Melanocyte of skin (primary cell): Measurements from ENCODE around the gene SIT1. TPM values are rescaled to one million over a fixed set of nuclear protein-coding genes. Genes with fewer than 3 reads are reported as not detected.

Experiments
- small RNA-seq, 2 donors: library from RNA; depleted of rRNA; stranded (forward); fragments of <200 nt; gene quantifications; one replicate each; pipeline ENCODE3, GENCODE V24; 2012
- total RNA-seq, 2 donors: library from RNA; depleted of rRNA; stranded (reverse); fragments of >200 nt; gene quantifications; 2 replicates each; pipeline ENCODE4 v1.2.3, GENCODE V29; 2012

The SIT1 gene, protein sequence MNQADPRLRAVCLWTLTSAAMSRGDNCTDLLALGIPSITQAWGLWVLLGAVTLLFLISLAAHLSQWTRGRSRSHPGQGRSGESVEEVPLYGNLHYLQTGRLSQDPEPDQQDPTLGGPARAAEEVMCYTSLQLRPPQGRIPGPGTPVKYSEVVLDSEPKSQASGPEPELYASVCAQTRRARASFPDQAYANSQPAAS
- not detected for total RNA-seq

DNA sequence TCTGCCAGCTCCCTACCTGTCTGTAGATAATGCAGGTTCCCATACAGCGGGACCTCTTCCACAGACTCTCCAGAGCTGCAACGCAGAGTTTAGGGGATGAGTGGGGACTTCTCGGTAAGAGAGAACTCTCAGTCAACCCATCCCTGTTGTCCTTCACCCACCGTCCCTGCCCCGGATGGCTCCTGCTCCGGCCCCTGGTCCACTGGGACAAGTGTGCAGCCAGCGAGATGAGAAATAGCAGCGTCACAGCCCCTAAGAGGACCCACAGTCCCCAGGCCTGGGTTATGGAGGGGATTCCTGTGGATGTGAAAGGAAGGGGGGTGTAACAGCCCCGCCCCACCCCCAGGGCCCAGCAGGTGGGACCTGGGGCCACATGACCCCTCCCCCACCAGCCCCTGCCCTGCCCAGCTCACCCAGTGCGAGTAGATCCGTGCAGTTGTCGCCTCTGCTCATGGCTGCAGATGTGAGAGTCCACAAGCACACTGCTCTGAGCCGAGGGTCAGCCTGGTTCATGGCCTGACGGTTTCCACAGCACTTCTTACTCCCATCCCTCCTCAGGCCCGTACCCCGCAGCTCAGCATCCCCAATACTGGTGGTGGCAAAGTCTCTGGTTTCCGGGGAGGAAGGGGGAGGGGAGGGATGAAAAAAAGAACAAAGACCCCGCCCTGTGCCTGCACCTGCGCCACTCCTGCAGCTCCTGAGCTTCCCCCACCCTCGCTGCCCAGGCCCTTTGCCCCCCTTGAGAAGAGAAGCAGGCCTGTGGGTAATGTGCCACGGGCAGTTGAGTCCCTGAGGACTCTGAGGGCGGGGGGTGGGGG, at the start of gene SIT1:
SIT1 (minus strand) TSS at position 591 of the 818 bp plus-strand sequence; CDS start at position 513, 78 bp downstream.

GRCh38 chr9:35689542-35690293, 39.0 kb upstream of the SIT1 start, which contains the start of gene TPM2:
Gene TPM2 (minus strand): TSS chr9:35689925. CDS start chr9:35689817, 108 bp downstream.

DNA sequence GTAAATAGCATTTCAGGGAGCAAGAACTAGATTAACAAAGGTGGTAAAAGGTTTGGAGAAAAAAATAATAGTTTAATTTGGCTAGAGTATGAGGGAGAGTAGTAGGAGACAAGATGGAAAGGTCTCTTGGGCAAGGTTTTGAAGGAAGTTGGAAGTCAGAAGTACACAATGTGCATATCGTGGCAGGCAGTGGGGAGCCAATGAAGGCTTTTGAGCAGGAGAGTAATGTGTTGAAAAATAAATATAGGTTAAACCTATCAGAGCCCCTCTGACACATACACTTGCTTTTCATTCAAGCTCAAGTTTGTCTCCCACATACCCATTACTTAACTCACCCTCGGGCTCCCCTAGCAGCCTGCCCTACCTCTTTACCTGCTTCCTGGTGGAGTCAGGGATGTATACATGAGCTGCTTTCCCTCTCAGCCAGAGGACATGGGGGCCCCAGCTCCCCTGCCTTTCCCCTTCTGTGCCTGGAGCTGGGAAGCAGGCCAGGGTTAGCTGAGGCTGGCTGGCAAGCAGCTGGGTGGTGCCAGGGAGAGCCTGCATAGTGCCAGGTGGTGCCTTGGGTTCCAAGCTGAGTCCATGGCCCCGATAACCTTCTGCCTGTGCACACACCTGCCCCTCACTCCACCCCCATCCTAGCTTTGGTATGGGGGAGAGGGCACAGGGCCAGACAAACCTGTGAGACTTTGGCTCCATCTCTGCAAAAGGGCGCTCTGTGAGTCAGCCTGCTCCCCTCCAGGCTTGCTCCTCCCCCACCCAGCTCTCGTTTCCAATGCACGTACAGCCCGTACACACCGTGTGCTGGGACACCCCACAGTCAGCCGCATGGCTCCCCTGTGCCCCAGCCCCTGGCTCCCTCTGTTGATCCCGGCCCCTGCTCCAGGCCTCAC, 22.6 kb upstream of the SIT1 start, which contains the start of gene CA9:
CA9 (plus strand) TSS at position 797 of the 893 bp plus-strand sequence; CDS start at position 829, 32 bp downstream.

GRCh38 chr9:35664531-35665470, 14.1 kb upstream of the SIT1 start, which contains the start of gene ARHGEF39:
Gene ARHGEF39 (minus strand): TSS chr9:35665195. CDS start chr9:35665169, 26 bp downstream.

GRCh38 chr9:35658137-35658967, 7.6 kb upstream of the SIT1 start, which contains the start of gene CCDC107:
Gene CCDC107 (plus strand): TSS chr9:35658292. CDS start chr9:35658380, 88 bp downstream.

GRCh38 chr9:35657546-35658136, 6.9 kb upstream of the SIT1 start, which contains the start of gene RMRP:
Gene RMRP (minus strand): TSS chr9:35658019.

DNA sequence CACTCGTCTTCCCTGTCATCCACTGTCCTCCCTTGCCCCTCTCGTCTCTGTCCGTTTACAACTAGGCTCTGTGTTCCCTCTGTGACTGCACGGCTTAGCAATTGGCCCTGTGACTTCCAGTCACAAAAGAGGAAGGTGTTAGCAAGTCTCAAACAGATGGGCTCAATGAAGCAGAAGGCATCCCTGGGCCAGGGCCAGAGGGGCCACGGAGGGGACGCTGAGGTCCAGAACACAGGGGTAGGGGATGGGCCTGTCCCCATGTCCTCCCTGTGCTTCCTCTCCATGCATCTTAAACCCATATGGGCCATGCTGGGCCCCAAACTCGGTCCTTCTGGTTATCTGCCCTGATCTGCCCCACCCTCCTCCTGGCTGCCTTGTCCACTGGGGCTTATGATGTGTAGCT, 32.4 kb downstream of the SIT1 start, which contains the start of gene CD72:
CD72 (minus strand) TSS at position 89 of the 403 bp plus-strand sequence. CDS start 110 bp downstream, outside the sequence.

GRCh38 chr9:35604578-35605350, 46.0 kb downstream of the SIT1 start, which contains the start of gene TESK1:
Gene TESK1 (plus strand): TSS chr9:35605262. CDS start chr9:35605620, 358 bp downstream.

Small RNA genes within 50 kb of the gene (small RNA-seq; reads per million reads assigned to genes)
- gene MIR4667 (0.04 to 0.29 reads per million in 2 donors), gene RMRP (0 reads per million in 2 donors), gene RN7SL22P (0 reads per million in 2 donors)

Other genes with a start within 250 kb of the SIT1 start
- gene RUSC2, start 160.8 kb downstream of the SIT1 start, total RNA-seq, result 10 to 100 TPM; 12.4 to 13.0 TPM
- 10 to 100 TPM in 1 of 2 donors, 1 to 10 TPM in 1; 9.3 to 10.3 TPM for gene TESK1, start 45.7 kb downstream of the SIT1 start, total RNA-seq
- 1 to 10 TPM in 1 of 2 donors, under 1 TPM in 1; 0.33 to 1.0 TPM for gene CD72, start 32.5 kb downstream of the SIT1 start, total RNA-seq
- over 10,000 TPM; 172,345 to 336,493 TPM for gene RMRP, start 7.1 kb upstream of the SIT1 start, total RNA-seq
- gene CCDC107, start 7.4 kb upstream of the SIT1 start, total RNA-seq, result 10 to 100 TPM in 1 of 2 donors, 1 to 10 TPM in 1; 9.3 to 11.4 TPM
- 1 to 10 TPM; 1.7 to 7.0 TPM for gene ARHGEF39, start 14.3 kb upstream of the SIT1 start, total RNA-seq
- not detected for gene CA9, start 23.0 kb upstream of the SIT1 start, total RNA-seq
- 10 to 100 TPM in 1 of 2 donors, 1 to 10 TPM in 1; 4.5 to 34.0 TPM for gene TPM2, start 39.0 kb upstream of the SIT1 start, total RNA-seq
- 100 to 1,000 TPM; 135 to 143 TPM for gene TLN1, start 81.3 kb upstream of the SIT1 start, total RNA-seq
- gene CREB3, start 81.7 kb upstream of the SIT1 start, total RNA-seq, result 10 to 100 TPM; 46.5 to 48.6 TPM
- gene GBA2, start 98.3 kb upstream of the SIT1 start, total RNA-seq, result 10 to 100 TPM; 37.3 to 41.3 TPM
- gene RGP1, start 98.4 kb upstream of the SIT1 start, total RNA-seq, result 10 to 100 TPM; 13.0 to 16.2 TPM
- not detected for gene MSMP, start 103.3 kb upstream of the SIT1 start, total RNA-seq
- 10 to 100 TPM; 10.7 to 17.3 TPM for gene NPR2, start 140.7 kb upstream of the SIT1 start, total RNA-seq
- 1 to 10 TPM in 1 of 2 donors, under 1 TPM in 1; 0.67 to 1.0 TPM for gene SPAG8, start 161.3 kb upstream of the SIT1 start, total RNA-seq
- gene HINT2, start 164.1 kb upstream of the SIT1 start, total RNA-seq, result 10 to 100 TPM; 31.6 to 41.6 TPM
- gene FAM221B, start 177.8 kb upstream of the SIT1 start, total RNA-seq, result not detected
- gene TMEM8B, start 178.3 kb upstream of the SIT1 start, total RNA-seq, result 1 to 10 TPM in 1 of 2 donors, under 1 TPM in 1; 0.33 to 1.7 TPM
- gene OR13J1, start 219.5 kb upstream of the SIT1 start, total RNA-seq, result not detected